GM18511 (cell line): ENCODE measurements around the gene GALNTL6.
A peak's percentile ranks its signal among the peaks of the same experiment; 100 is the strongest.

Source experiments
- ATAC-seq: cut with Tn5 transposase; IDR thresholded peaks from one replicate; pipeline ENCODE4 v1.9.1; 2021; ENCODE audit warnings: mild to moderate bottlenecking, moderate library complexity; ENCODE audit not compliant: unreplicated experiment

Gene GALNTL6

DNA sequence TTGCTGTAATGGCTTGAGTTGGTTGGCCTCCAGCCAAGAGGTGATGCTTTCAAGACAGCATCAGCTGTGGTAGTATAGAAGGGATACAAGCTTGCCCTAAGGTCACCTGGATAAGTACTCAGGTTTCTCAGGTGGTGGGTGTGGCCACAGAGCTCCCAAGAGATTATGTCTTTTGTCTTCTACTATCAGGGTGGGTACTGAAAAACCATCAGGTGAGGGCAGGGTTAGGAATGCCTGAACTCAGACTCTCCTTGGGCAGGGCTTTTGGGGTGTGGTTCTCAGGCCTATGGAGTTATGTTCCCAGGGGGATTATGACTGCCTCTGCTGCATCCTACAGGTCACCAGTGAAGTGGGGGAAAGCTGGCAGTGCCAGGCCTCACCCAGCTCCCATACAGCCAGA lies 700.8 kb downstream of the GALNTL6 start:
- no peak for ATAC-seq

DNA sequence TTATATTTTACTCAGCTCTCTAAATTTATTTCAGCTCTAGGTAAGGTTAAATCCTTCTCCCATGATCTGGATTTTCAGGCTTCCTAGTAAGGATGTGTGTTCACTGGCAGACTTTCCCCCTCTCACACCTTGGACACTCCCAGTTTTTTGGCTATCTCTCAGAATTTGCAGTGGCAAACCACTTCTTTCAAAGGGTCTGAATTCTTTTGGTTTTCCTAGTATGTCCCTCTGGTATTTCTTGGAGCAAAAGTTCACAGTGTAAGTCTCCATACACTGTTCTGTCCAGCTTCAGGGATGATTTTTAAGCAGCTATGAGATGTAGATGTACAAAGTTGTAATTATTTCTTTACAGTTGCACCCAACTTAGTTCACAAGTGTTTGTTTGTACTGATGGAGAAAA lies 701.6 kb downstream of the GALNTL6 start:
- ATAC-seq: no peak

DNA sequence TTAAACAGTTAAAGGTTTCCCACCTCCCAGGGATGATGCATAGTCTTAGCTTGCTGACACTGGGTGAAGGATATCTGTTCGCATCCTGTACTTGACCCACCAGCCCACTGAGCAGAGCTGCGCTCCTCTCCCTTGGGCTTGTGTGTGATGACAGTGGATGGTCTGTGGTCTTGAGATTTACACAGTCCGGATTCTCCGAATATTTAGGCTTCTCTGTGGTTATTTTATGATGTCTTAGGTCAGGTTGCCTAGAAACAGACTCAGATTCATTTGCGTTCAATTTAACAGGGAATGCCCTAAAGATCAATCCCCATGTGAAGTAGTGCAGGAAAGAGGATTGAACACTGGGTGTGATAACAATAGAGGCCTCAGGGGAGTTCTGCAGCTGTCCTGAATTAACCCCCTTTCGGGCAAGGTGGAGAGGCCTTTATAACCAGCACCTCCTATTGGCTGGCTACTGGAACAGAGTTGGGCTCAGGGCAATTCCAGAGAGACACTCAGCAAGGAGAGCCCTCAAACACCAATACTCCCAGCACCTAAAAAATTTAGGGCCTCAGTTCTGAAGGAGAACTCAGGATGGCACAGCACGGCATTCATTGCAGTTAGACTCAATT lies 702.2 kb downstream of the GALNTL6 start:
- no peak for ATAC-seq

DNA sequence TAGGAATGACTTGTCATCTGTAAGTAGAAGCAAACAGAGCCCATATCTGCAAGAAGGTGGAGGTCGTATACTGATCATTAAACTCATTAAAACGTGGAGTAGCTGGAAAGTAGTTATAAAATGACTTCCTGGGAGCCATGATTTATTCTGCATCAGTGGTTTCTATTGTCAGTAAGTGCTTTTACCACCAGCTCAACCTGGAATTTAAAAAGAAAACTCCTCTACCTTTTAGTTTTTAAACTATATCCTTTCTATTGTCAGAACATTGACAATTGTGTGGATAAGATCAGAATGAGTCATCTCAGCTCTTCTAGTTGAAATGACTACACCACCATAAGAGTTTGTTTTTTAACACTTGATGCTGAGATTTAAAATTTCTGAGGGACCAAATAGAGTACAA lies 704.2 kb downstream of the GALNTL6 start:
- no peak for ATAC-seq

DNA sequence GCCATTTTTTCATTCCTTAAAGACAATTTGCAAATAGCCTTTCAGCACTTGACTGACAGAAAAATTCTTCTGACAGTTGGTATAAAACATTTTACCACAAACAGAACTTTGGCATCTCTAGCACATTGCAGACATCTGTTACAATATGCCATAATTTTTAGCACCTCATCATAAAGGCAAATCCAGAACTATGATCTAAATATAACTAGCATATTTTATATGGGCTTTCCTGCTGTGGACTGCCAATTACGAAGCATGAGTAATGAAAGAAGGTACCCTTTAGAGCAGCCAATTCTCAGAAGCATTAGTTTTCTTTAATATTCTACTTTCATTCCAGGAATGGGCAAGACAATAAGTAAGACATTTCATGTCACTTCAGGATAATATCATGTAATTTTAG lies 708.0 kb downstream of the GALNTL6 start:
- no peak for ATAC-seq

DNA sequence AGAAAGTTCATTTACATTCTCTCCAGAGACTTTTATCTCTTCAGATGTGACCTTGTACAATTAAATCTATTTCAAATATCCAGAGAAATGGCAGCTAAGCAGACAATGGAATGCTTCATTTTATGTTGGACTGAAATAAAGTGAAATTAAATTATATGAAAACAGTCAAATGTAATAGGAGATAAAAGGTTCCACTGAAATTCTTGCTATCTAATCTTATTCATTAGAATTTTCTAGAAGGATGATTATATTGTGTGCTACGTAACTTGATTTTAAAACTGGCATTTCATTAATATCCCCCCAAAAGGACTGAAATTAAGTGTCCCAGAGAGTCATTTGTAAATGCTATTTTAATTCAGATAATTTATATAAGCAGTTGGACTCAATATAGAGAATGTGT lies 708.5 kb downstream of the GALNTL6 start:
- no peak for ATAC-seq

DNA sequence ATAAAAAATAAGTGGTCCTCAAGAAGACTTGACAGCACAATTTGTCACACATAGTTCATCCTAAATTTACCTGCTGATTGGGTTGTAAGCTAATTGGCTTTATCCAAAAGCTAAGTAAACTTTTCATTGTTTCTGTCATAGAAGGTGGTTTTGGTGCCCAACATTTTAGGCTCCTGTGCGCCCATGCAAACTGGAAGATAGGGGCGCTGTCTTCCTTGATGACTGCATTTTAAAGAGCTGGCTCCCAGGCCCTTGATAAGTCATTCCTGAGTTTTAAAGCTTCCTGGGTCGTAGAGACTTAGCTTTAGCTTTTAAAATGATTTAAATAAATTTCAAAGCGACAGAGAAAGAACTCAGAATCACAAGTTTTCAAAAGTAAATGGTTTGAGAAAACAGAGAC lies 730.0 kb downstream of the GALNTL6 start:
- ATAC-seq: no peak

DNA sequence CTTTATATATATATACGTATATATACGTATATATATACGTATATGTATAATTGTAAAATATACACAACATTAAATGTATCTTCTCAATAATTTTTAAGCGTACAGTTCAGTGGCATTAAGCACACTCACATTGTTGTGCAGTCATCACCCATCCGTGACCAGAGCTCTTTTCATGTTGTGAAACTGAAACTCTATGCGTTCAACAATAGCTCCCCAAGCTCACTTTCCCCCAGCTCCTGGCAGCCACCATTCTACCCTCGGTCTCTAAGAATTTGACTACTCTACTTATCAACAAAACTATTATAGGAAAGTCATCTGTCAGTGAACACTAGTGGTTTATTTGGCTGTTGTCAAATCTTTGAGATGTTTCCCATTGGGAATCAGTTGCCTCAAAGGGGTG lies 733.6 kb downstream of the GALNTL6 start:
- ATAC-seq: peak; percentile 95

DNA sequence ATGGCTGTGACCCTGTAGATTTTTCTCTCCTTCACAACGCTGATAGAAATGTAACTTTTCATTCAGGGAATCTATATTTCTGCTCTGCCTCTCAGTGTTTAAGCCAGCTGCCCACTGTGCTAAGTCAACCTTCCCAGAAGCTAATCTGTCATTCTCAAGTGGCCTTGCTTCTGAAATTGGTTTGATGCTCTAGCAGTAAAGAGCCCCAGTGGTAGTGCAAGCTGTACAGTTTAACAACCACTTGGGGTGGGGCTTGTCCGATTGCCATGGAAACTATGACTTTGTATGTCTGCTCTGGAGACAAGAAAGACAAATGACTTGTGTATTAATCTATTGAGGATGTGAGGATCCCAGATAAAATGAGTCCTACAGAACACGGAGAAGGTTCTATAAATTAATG lies 734.5 kb downstream of the GALNTL6 start:
- ATAC-seq: no peak

DNA sequence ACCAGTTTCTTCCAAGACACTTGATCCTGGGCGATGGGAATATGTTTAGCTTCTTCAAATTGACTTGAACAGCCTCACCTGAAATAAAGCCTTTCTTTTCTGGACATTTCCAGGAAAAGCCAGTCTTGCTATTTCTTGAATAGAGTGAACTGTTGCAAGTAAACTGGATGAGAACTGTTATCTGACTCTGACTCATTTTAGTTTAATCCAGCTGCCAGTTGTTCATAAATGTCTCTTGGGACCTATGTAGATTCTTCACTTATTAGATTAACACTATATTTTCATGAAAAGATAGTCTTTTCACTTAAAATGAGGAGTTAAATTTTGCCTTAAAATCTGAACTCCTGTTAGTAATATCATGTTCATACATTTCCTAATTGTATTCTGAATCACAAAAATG lies 740.0 kb downstream of the GALNTL6 start:
- no peak for ATAC-seq

DNA sequence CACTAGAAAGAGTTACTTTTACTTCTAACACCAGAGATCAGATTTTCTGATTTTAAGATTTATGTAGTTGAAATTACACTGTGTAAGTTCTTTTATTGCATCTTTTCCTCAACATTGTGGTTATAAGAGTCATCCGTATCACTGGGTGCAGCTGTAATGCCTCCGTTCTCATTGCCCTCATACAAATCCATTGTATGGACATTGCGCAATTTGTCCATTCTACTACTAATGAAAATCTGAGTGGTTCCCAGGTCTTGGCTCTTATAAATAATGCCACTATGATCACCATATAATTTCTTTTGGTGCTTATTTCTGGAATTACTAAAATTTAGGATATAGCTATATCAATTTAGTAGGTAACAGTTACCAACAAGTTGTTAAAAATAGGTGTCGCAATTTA lies 741.4 kb downstream of the GALNTL6 start:
- ATAC-seq: no peak

DNA sequence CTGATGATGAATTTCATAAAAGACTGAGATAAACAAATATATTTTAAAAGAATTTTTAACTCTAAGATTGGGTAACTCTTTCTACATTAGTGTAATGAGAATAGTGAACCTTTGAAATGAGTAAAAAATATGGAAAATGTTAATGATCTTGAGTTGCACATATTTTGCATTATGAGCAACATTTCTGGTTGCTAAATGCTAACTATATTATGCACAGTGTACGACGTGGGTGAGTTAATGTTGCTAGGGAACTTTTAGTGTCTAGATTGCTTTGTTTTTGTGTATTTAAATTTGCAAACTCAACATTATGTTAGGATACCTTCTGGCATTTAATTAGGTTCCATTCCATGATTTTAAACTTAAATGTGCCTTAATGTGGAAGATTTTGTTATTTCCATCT lies 742.5 kb downstream of the GALNTL6 start:
- ATAC-seq: no peak

DNA sequence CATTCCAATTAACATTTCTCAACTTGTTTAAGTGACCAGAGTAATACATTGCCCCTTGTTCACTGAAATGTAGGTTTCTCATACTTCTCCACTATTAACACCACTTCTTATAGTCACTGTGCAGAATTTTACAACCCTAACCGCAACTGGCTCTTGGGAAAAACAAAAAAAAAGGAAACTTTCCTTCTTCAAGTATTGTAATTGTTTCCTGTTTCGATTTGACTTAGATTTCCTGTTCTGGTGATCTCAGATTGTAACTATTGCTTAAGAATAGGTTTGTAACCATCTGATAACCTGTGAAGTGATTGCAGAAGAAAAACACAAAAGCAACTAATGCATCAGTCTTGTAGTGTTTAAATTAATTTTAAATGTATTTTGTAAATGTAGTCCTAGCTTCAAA lies 760.7 kb downstream of the GALNTL6 start:
- ATAC-seq: no peak

DNA sequence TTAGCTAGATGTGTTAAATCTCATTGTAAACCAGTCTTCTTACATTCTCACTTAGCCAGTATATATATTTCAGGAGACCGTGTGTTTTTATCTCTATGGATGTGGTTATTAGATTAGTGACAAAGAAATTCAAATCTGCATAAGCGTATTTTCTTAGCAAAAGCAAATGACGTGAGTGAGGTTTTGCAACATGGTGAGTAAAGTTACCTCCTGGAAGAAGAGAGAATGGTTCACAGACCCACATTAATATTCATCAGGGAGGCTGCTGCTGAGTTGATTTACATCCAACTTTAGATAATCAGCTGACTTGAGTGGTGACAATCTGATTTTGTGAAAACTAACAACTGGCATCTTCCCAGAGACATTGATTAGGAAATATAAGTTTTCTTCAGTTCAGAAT lies 765.5 kb downstream of the GALNTL6 start:
- ATAC-seq: no peak

DNA sequence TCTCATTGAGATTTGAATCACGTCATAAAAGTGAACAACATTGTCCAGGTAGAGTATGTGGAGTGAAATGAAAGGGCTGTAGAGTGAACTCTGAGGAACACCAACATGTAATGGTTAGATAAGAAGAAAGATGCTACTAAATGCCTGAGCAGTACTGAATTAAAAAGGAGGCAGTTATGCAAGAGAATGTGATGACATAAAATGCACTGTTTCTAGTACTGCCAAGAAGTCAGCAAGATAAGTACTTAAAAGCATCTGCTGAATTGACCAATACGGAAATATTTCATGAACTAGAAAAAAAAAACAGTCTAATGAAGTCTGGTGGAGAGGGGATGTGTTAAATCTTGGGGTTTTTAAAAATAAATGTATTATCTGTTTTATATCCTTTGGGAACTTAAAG lies 771.6 kb downstream of the GALNTL6 start:
- no peak for ATAC-seq

DNA sequence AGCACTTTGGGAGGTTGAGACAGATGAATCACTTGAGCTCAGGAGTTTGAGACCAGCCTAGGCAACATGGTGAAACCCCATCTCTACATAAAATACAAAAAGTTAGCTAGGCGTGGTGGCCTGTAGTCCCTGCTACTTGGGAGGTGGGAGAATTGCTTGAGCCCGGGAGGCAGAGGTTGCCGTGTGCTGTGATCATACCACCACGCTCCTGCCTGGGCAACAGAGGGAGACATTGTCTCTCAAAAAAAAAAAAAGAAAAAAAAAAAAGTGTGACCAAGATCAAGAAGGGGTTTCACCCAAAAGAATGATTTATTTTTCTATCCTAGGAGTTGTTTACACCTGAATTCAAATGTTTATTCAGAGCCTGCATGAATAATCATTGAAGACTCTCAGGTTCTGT lies 783.0 kb downstream of the GALNTL6 start:
- ATAC-seq: no peak

DNA sequence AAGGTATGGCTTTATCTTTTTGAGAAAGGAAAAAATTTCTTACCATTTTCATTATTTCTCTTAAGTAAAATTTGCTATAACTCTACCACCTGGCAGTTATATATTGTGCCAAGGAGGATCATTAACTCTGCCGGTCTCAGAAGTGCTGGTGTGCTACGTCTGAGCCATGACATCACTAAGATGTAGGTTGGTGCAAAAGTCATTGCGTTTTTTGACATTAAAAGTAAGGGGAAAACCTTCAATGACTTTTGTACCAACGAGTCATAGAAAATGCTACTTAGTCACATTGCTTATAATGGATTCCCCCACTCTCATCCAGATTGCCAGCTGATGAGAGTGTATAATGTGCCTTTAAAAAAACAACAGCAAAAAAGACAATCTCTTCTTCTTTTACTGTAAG lies 786.4 kb downstream of the GALNTL6 start:
- ATAC-seq: no peak

DNA sequence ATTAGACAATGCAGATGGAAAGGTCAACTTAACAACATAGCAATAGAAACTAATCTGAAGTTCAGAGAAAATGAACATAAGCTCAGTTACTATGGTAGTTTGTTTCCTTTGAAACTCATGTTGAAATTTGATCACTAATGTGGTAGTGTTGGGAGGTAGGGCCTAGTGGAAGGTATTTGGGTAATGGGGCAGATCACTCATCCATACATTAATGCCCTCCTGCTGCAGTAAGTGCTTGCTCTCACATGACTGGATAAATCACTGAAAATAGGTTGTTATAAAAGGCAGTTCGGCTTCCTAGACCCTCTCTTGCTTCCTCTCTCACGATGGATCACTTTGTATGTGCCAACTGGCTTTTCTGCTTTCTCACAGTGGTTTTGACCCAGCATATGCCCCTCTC lies 788.0 kb downstream of the GALNTL6 start:
- no peak for ATAC-seq

DNA sequence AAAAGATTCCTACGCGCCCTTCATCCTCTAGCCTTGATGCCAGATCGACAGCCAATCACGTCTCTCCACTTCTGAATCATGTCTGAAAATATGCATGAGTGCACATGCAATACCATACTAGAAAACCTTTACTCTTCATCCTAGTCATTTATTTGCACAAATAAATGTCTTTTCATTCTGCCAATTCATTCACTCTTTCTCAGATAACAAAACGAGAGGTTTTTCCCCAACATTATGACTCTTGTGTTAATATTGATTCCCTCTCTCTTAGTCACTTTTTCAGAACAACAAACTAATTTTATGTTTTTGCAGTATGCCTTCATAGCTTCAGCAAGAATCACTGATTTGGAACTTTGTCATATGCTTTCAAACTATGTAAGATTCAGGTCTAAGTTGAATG lies 806.0 kb downstream of the GALNTL6 start:
- no peak for ATAC-seq

DNA sequence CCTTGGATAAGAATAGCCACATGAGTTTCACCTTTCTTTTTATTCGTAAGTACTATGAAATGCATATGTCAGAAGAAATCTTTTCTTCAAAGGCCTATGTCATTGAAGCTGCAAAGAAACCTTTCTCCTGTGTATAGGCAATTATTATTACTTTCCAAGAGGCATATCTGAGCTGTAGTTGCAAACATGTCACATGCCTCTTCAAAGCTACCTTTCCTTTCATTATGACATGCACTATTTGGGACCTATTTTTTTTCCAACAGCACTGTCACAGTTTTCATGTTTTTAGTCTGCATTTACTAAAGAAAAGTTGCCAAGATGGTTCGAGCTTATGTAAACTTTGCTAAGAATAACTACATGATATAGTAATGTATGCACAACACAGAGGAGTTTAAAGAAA lies 806.6 kb downstream of the GALNTL6 start:
- no peak for ATAC-seq

DNA sequence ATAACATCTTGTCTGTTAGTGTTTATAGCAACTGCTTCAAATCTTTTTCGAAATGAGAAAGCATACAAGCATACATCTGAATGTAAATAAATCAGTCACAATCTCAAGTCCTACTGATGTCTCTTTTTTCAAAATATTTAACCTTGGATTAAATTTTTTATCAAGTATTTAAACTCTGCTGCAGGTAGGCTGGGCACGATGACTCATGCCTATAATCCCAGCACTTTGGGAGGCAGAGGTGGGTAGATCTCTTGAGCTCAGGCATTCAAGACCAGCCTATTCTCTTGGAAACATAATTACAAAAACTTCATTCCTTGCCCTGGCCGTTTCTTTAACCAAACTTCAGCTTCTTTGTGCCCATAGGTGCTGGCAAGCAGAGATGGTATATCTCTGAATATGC lies 815.1 kb downstream of the GALNTL6 start:
- ATAC-seq: no peak

DNA sequence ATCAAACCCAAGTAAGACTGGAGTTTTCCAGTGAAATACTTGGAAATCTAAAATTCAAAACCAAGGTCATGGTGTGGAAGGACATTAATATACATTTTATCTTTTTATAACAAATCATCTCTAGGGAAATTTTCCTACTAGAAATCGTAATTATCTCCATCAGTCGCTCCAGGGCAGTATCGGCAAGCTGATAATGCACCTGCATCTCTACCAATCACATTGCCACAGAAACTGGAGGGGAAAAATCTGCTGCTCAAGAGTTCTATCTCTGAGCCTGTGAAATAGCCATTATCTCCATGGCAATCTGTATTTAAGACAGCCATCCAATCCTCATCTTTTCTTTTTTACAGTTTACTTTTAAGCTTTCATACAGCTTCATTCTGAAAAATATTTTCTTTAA lies 817.1 kb downstream of the GALNTL6 start:
- no peak for ATAC-seq

DNA sequence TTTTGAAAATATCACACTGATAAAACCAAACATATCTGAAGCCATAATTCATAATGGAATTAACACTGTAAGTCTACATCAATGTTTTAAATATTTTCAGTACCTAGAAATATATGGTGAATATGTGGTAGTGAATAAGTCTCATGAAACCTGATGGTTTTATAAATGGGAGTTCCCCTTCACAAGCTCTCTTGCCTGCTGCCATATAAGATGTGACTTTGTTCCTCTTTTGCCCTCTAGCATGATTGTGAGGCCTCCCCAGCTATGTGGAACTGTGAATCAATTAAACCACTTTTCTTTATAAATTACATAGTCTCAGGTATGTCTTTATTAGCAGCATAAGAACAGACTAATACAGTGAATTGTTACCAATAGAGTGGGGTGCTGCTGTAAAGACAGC lies 818.6 kb downstream of the GALNTL6 start:
- ATAC-seq: peak; percentile 51

DNA sequence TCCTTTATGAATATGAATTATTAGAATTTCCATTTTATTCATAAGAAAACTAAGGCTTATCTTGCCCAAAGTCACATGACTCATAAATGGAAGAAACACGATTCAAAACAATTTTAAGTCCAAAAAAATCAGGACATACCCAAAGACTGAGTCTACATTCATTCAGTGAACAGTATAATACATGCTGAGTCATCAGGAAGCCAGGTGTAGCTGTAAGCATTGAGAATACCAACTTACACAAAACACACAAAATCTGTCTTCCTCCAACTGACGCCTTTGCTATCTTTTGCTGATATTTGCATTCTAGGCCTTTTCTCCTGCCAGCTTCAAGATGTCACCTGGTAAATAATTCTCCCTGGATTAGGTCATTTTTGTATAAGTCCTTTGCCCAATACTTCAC lies 835.3 kb downstream of the GALNTL6 start:
- ATAC-seq: no peak
